Epithelial cell of prostate (primary cell): Measurements from ENCODE around the gene HSD3B7.

Experiments used
- DNase-seq: peaks from one replicate; pipeline ENCODE4 v3.0.0-alpha.2; 2011; ENCODE audit warnings: low read depth, low spot score
- H3K27ac ChIP-seq: fragments of 450-650 bp; 2 replicates; pipeline ENCODE4 v1.5.1; 2017; ENCODE audit warnings: mild to moderate bottlenecking

HSD3B7 gene

GRCh38 chr16:30980959-30981358, 4.0 kb upstream of the HSD3B7 start:
- no peak for DNase-seq
- no peak overlapping the region for H3K27ac ChIP-seq

GRCh38 chr16:30982548-30983288, 2.3 kb upstream of the HSD3B7 start:
- no peak for DNase-seq
- no peak overlapping the region for H3K27ac ChIP-seq

GRCh38 chr16:30983289-30983889, 1.6 kb upstream of the HSD3B7 start:
- no peak overlapping the region for H3K27ac ChIP-seq
- no peak for DNase-seq

GRCh38 chr16:30983898-30984610, 953 bp upstream of the HSD3B7 start:
- no peak for DNase-seq
- H3K27ac ChIP-seq = no peak overlapping the region

GRCh38 chr16:30985401-30986128, 558 bp downstream of the HSD3B7 start:
- no peak overlapping the region for H3K27ac ChIP-seq
- DNase-seq = no peak

GRCh38 chr16:30986129-30986991, 1.4 kb downstream of the HSD3B7 start:
- no peak overlapping the region for H3K27ac ChIP-seq
- DNase-seq = no peak

GRCh38 chr16:30987581-30988190, 2.7 kb downstream of the HSD3B7 start:
- no peak overlapping the region for H3K27ac ChIP-seq
- DNase-seq = no peak

GRCh38 chr16:30989469-30990047, 4.6 kb downstream of the HSD3B7 start:
- no peak for DNase-seq
- H3K27ac ChIP-seq = no peak overlapping the region

GRCh38 chr16:30990105-30990504, 5.1 kb downstream of the HSD3B7 start:
- H3K27ac ChIP-seq = no peak overlapping the region
- DNase-seq = no peak

GRCh38 chr16:30991052-30991451, 6.0 kb downstream of the HSD3B7 start:
- H3K27ac ChIP-seq = no peak overlapping the region
- no peak for DNase-seq

- no peak for DNase-seq
- no peak overlapping the region for H3K27ac ChIP-seq
Measured at GRCh38 chr16:30992276-30992780, 7.3 kb downstream of the HSD3B7 start.

GRCh38 chr16:30992931-30993816, 8.2 kb downstream of the HSD3B7 start:
- DNase-seq = no peak
- H3K27ac ChIP-seq = no peak overlapping the region

- no peak for DNase-seq
- peak overlapping the region; percentile 82 for H3K27ac ChIP-seq
Measured at GRCh38 chr16:30995927-30996323, 10.9 kb downstream of the HSD3B7 start.

GRCh38 chr16:30996324-30996984, 11.4 kb downstream of the HSD3B7 start:
- peak overlapping the region; percentile 82 for H3K27ac ChIP-seq
- DNase-seq = no peak

- no peak for DNase-seq
- peak overlapping the region; percentile 82 for H3K27ac ChIP-seq
Measured at GRCh38 chr16:30996985-30997724, 12.1 kb downstream of the HSD3B7 start.
